MG63 (cell line): ENCODE results near the gene XDH. TPM values are rescaled to one million over a fixed set of nuclear protein-coding genes. Genes with fewer than 3 reads are reported as not detected.
A peak's percentile ranks its signal among the peaks of the same experiment; 100 is the strongest.

Source experiments
- DNase-seq: peaks from one replicate; pipeline ENCODE4 v3.0.0-alpha.2; 2020
- H3K27me3 ChIP-seq: fragments of 250-450 bp; sonication (Bioruptor Pico); 2 replicates; pipeline ENCODE4 v1.5.1; 2020; ENCODE audit warnings: mild to moderate bottlenecking, moderate library complexity
- H3K36me3 ChIP-seq: fragments of 250-450 bp; sonication (Bioruptor Pico); 2 replicates; pipeline ENCODE4 v1.5.1; 2020; ENCODE audit warnings: mild to moderate bottlenecking, moderate library complexity
- H3K4me3 ChIP-seq: fragments of 250-450 bp; sonication (Bioruptor Pico); 2 replicates; pipeline ENCODE4 v1.5.1; 2020; ENCODE audit warnings: mild to moderate bottlenecking, moderate library complexity
- H3K9me3 ChIP-seq: fragments of 250-450 bp; sonication (Bioruptor Pico); 2 replicates; pipeline ENCODE4 v1.5.1; 2020; ENCODE audit warnings: mild to moderate bottlenecking, moderate library complexity
- total RNA-seq: library from RNA; depleted of rRNA; stranded (reverse); fragments of >200 nt; shearing (Covaris generic); gene quantifications from 2 replicates; pipeline ENCODE4 v1.2.3, GENCODE V29; 2014; ENCODE audit warnings: low replicate concordance

XDH gene
- total RNA-seq, 1 experiment from 2014 or later: not detected

- H3K36me3 ChIP-seq: no peaks in the 10 kb centered on the region
- H3K27me3 ChIP-seq: no peaks in the 10 kb centered on the region
- no peaks in the 10 kb centered on the region for H3K9me3 ChIP-seq
- DNase-seq: no peak
- H3K4me3 ChIP-seq: no peak overlapping the region
Observed at GRCh38 chr2:31349684-31350083, 64.9 kb downstream of the XDH start.

DNA sequence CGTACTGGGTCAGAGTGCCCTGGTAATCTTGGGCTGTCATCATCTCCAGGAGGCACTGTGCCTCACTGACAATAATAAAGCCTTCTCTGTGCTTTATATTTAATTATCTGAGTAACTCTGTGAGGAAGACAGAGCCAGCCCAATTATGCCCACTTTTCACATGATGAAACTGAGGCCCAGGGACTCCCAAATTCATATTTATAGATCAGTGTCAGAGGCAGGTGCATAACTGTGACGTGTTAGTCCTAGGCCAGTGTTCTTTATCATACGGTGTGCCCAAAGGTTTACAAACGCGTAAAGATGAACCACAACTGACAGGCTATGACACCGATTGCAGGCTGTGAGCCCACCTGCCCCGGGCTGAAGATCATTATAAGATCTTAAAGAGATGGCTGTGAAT is 65.4 kb downstream of the XDH start:
- no peak for DNase-seq
- Histone ChIP-seq H3K9me3 (no peaks in the 10 kb centered on the region), H3K27me3 (no peaks in the 10 kb centered on the region)

DNA sequence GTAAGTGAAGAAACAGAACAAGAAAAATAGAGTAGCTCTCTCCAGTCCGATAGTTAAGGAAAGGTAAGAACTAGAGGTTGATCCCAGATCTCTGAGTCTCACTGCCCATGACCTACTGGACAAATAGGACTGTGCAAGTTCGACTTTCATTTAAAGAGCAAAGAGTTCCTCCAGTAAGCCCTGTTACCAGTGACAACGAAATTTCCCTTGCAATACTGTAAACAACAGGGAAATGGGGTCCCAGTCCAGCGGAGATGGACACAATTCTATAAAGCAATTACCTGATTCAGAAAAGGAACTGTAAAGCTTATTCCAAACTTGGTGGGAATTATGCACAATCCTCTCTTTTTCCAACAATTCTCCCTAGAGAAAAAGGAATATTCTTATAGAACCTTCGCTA is 65.9 kb downstream of the XDH start:
- no peak for DNase-seq
- H3K27me3 ChIP-seq: no peaks in the 10 kb centered on the region
- no peaks in the 10 kb centered on the region for H3K9me3 ChIP-seq
- H3K4me3 ChIP-seq: no peak overlapping the region
- H3K36me3 ChIP-seq: no peaks in the 10 kb centered on the region

More for the DNA sequence above, 65.4 kb downstream of the XDH start:
- Histone ChIP-seq H3K36me3 (no peaks in the 10 kb centered on the region), H3K4me3 (no peak overlapping the region)

DNA sequence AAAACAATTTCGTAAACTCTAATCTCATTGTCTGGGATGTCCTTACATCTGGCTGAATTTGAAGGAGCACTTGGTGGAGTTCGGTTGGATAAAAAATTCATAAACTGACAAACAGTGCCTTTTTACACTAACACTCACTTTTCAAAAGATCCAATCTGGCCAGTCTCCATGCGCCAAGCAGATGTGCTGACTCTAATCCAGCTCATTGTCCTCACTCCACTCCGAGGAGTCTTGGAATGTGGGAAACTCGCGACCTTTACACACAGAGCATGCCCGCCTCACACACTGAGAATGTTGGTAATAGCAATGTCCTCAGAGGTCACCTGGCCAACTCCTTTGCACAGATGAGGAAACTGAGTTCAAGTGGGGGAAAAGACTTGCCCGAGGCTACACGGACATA is 66.8 kb downstream of the XDH start:
- Histone ChIP-seq H3K4me3 (no peak overlapping the region), H3K36me3 (no peaks in the 10 kb centered on the region), H3K9me3 (no peaks in the 10 kb centered on the region), H3K27me3 (no peaks in the 10 kb centered on the region)
- DNase-seq: no peak

DNA sequence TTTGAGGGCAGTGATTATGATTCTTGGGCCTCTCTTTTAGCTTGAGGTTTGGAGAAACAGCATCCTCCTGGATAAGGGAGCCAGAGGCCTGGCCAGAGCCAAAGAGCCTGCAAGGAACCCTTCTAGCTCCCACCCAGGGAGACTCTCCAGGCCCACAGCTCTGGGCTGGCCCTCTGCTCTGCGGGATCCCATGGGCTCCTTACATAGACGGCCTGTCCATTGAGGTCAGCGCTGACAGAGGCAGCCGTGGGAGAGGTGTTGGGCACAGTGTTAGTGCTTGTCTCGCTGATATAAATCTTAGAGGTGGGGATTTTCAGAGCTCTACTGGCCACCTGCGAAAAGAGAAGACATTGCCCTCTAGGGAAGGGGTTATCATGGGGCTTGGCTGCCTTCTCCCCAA is 67.2 kb downstream of the XDH start:
- H3K4me3 ChIP-seq: no peak overlapping the region
- H3K36me3 ChIP-seq: no peaks in the 10 kb centered on the region
- no peaks in the 10 kb centered on the region for H3K27me3 ChIP-seq
- DNase-seq: no peak
- no peaks in the 10 kb centered on the region for H3K9me3 ChIP-seq

DNA sequence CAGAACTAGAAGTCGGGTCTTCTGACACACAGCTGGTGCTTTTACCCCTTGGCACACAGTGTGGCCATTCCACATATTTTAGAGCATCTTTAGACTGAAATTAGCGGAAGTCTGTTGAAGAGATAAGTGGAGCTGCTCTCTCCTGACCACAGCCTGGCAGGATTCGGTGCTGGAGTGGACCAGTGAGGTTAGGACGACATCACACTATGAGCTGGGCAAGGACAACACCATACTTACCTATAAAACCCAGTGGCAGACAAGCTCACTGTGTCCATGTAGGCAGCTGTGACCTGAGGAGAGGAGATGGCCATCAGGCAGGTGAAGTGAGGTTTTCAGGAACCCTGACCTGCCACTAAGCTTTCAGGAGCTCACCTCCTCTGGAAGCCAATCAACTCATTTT is 70.1 kb downstream of the XDH start:
- no peaks in the 10 kb centered on the region for H3K27me3 ChIP-seq
- DNase-seq: no peak
- H3K36me3 ChIP-seq: no peaks in the 10 kb centered on the region
- no peaks in the 10 kb centered on the region for H3K9me3 ChIP-seq
- H3K4me3 ChIP-seq: no peak overlapping the region

DNA sequence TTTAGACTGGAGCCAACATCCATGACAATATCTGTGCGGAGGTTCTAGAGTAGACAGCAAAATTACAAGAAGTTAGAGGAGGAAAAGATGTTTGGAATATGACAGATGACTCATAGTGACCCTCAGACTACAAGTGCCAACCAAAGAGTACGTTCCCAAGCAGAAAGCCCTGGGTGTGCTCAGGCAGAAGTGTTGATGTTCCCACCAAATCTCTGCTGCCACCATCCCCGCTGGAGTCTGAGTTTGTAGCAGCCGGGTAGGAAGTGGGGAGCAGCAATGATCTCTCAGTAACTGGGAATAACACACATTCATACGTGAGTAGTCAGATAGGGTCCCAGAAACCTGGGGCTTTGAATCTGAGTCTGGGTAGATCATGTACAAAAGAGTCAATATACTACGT is 73.2 kb downstream of the XDH start:
- no peaks in the 10 kb centered on the region for H3K36me3 ChIP-seq
- DNase-seq: no peak
- no peaks in the 10 kb centered on the region for H3K9me3 ChIP-seq
- no peaks in the 10 kb centered on the region for H3K27me3 ChIP-seq
- H3K4me3 ChIP-seq: no peak overlapping the region

DNA sequence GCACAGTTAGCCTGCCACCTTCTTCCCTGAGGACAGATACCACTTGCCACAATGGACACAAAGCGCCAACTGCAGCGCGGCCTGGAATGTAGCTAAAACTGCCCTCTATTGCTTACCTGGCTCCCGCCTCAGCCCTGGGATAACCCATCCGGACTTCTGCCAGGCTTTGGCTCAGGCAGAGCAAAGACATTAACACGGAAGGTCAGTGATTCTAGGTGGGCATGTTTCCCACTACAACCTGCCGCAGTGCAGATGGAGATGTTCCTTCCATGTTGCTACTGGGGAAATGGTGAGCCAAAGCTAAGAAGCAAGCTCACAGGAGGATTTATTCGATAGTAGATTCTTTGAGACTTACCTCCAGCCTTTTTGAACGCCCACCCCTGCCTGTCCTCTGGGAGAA is 74.8 kb downstream of the XDH start:
- Histone ChIP-seq H3K4me3 (no peak overlapping the region), H3K36me3 (no peaks in the 10 kb centered on the region), H3K27me3 (no peaks in the 10 kb centered on the region), H3K9me3 (no peaks in the 10 kb centered on the region)
- DNase-seq: no peak

DNA sequence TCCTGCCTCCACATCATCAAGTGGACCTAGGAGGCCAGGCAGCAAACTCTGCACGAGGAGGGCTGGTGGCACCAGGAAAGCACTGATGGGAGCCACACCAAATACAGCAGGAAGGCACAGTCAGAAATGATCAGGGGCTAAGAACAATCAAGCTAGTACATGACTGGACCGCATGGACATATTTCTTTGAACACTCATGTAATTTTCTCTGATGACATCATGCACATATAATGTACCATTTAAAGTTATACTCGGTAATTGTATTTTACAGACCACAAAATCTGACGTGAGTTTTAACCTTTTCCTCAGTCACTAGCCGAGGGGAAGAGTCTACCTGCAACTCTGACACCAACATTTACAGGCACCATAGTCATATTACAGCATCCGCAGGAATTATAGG is 76.7 kb downstream of the XDH start:
- DNase-seq: peak; percentile 10
- no peaks in the 10 kb centered on the region for H3K36me3 ChIP-seq
- H3K4me3 ChIP-seq: no peak overlapping the region
- no peaks in the 10 kb centered on the region for H3K27me3 ChIP-seq
- H3K9me3 ChIP-seq: no peaks in the 10 kb centered on the region

DNA sequence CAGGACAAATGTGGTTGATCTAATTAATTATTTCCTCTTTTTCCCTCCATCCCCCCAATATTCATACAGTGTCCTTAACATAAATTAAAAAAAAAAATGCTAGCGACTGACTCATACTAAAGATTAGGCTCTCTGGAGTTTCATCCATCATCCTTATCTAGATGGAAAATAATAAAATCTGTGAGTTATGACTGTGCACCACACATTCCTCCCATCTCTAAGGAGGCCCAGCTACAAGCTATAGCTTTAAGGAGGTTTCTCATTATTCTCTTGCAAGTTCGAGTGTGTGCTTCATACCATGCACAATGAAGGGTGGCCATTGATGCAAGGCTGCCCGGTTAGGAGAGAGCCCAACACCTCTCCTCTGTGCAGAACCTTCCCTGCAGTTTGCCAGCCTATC is 77.3 kb downstream of the XDH start:
- H3K36me3 ChIP-seq: no peaks in the 10 kb centered on the region
- no peaks in the 10 kb centered on the region for H3K9me3 ChIP-seq
- H3K27me3 ChIP-seq: no peaks in the 10 kb centered on the region
- no peak overlapping the region for H3K4me3 ChIP-seq
- no peak for DNase-seq

GRCh38 chr2:31335921-31336585 is 78.5 kb downstream of the XDH start:
- Histone ChIP-seq H3K36me3 (no peaks in the 10 kb centered on the region), H3K9me3 (no peaks in the 10 kb centered on the region), H3K27me3 (no peaks in the 10 kb centered on the region), H3K4me3 (no peak overlapping the region)
- peak; percentile 73 for DNase-seq

- H3K4me3 ChIP-seq: no peak overlapping the region
- H3K36me3 ChIP-seq: no peaks in the 10 kb centered on the region
- no peaks in the 10 kb centered on the region for H3K9me3 ChIP-seq
- no peaks in the 10 kb centered on the region for H3K27me3 ChIP-seq
- no peak for DNase-seq
Observed at GRCh38 chr2:31334311-31335026, 80.1 kb downstream of the XDH start.

- Histone ChIP-seq H3K9me3 (no peaks in the 10 kb centered on the region), H3K36me3 (no peaks in the 10 kb centered on the region), H3K27me3 (no peaks in the 10 kb centered on the region), H3K4me3 (no peak overlapping the region)
- peak; percentile 57 for DNase-seq
Observed at GRCh38 chr2:31333527-31334183, 80.9 kb downstream of the XDH start.

DNA sequence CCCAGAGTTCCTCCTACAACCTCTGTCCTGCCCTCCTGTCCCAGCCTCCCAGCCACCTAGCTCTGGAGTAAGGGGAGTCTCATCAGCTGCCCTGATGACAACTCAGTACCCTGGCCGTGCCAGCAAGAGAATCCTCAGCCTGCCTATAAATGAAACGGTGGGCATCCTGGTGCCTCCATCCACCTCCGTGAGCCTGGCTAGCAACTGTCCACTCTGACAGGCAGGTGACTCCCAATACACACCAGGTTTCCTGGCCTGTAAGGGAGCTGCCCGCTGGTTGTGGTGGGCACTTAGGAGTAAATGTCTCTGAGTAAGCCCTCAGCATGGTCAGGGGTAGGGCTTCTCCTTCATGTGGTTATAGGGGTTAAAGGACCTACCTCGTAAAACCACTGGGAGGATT is 81.5 kb downstream of the XDH start:
- no peak for DNase-seq
- H3K4me3 ChIP-seq: no peak overlapping the region
- H3K27me3 ChIP-seq: no peaks in the 10 kb centered on the region
- no peaks in the 10 kb centered on the region for H3K9me3 ChIP-seq
- H3K36me3 ChIP-seq: no peaks in the 10 kb centered on the region

DNA sequence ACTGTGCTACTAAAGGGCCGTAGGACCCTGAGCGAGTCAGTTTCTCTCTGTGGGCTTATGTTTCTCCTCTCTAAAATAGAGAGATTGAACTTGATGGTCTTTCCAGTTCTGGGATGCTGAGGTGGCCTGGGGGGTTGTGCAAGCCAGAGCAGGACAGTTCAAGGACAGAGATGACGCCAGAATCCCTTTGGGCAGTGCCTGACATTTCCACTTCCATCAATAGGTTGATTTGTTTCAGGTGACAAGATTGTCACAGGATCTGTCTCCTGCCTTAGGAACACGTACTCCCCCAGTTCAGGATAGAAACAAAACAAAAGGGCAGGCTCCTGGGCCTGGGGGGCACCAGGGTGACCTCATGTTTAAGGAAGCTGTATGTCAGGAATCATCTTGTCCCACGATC is 82.0 kb downstream of the XDH start:
- Histone ChIP-seq H3K9me3 (no peaks in the 10 kb centered on the region), H3K4me3 (no peak overlapping the region), H3K27me3 (no peaks in the 10 kb centered on the region), H3K36me3 (no peaks in the 10 kb centered on the region)
- no peak for DNase-seq

DNA sequence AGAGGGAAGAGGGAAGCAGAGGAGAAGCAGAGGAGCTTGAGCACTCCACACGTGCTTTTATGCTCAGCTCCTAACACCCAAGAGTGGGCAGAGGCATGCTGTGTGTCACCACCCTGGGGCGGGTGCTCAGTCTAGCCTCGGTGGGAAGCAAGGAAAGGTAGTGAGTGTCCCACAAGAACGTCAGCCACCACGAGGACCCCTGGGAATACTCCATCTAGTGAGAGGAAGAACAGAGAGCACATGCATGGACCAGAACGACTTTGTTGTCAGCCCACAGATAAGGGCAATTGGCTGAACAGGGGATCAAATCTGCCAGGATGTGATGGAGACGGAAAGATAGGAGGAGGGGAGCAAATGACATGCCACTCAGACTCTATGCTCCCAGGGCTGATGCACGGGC is 83.4 kb downstream of the XDH start:
- no peak overlapping the region for H3K4me3 ChIP-seq
- no peaks in the 10 kb centered on the region for H3K36me3 ChIP-seq
- H3K9me3 ChIP-seq: no peaks in the 10 kb centered on the region
- no peaks in the 10 kb centered on the region for H3K27me3 ChIP-seq
- no peak for DNase-seq

GRCh38 chr2:31329081-31329625 is 85.4 kb downstream of the XDH start:
- no peaks in the 10 kb centered on the region for H3K27me3 ChIP-seq
- H3K4me3 ChIP-seq: no peak overlapping the region
- DNase-seq: no peak
- H3K36me3 ChIP-seq: no peaks in the 10 kb centered on the region
- no peaks in the 10 kb centered on the region for H3K9me3 ChIP-seq

GRCh38 chr2:31328026-31328425 is 86.5 kb downstream of the XDH start:
- H3K4me3 ChIP-seq: no peak overlapping the region
- no peak for DNase-seq
- H3K9me3 ChIP-seq: no peaks in the 10 kb centered on the region
- no peaks in the 10 kb centered on the region for H3K27me3 ChIP-seq
- H3K36me3 ChIP-seq: no peaks in the 10 kb centered on the region
